Skeletal muscle cell (primary cell): Measurements from ENCODE around the gene PDE4B.
"Not testable (repeated sequence)": the region's sequence is repeated elsewhere in the genome, so short reads cannot be mapped to it uniquely, and the experiment has no call there.

ENCODE experiments used
- DNase-seq: peaks from one replicate; pipeline ENCODE4 v3.0.0-alpha.2; 2010; ENCODE audit warnings: low read depth
- H3K4me3 ChIP-seq: 2 replicates; pipeline ENCODE4 v1.5.1; 2011; ENCODE audit warnings: low read depth, mild to moderate bottlenecking, control low read depth, low read length, moderate library complexity

Gene PDE4B

GRCh38 chr1:66022904-66023620, 230.4 kb downstream of the PDE4B start:
- H3K4me3 ChIP-seq: no peak overlapping the region
- DNase-seq: no peak

- no peak overlapping the region for H3K4me3 ChIP-seq
- no peak for DNase-seq
Measured at GRCh38 chr1:66025188-66025587, 232.5 kb downstream of the PDE4B start.

GRCh38 chr1:66028035-66028434, 235.3 kb downstream of the PDE4B start:
- no peak for DNase-seq
- H3K4me3 ChIP-seq: no peak overlapping the region

- no peak overlapping the region for H3K4me3 ChIP-seq
- no peak for DNase-seq
Measured at GRCh38 chr1:66033781-66034180, 241.1 kb downstream of the PDE4B start.

GRCh38 chr1:66035616-66036245, 243.0 kb downstream of the PDE4B start:
- H3K4me3 ChIP-seq: no peak overlapping the region
- DNase-seq: no peak

GRCh38 chr1:66041654-66042053, 249.0 kb downstream of the PDE4B start:
- no peak overlapping the region for H3K4me3 ChIP-seq
- DNase-seq: no peak

- H3K4me3 ChIP-seq: no peak overlapping the region
- no peak for DNase-seq
Measured at GRCh38 chr1:66043186-66043585, 250.5 kb downstream of the PDE4B start.

GRCh38 chr1:66044912-66045311, 252.2 kb downstream of the PDE4B start:
- DNase-seq: no peak
- H3K4me3 ChIP-seq: no peak overlapping the region

GRCh38 chr1:66046415-66046814, 253.7 kb downstream of the PDE4B start:
- H3K4me3 ChIP-seq: no peak overlapping the region
- no peak for DNase-seq

- DNase-seq: peak; percentile 8
- H3K4me3 ChIP-seq: no peak overlapping the region
Measured at GRCh38 chr1:66048011-66048410, 255.3 kb downstream of the PDE4B start.

GRCh38 chr1:66050123-66050522, 257.4 kb downstream of the PDE4B start:
- no peak overlapping the region for H3K4me3 ChIP-seq
- DNase-seq: no peak

GRCh38 chr1:66050633-66051032, 257.9 kb downstream of the PDE4B start:
- no peak overlapping the region for H3K4me3 ChIP-seq
- no peak for DNase-seq

GRCh38 chr1:66055092-66055491, 262.4 kb downstream of the PDE4B start:
- no peak for DNase-seq
- H3K4me3 ChIP-seq: no peak overlapping the region

GRCh38 chr1:66057448-66057847, 264.8 kb downstream of the PDE4B start:
- DNase-seq, H3K4me3 ChIP-seq: not testable (repeated sequence)

- H3K4me3 ChIP-seq: no peak overlapping the region
- no peak for DNase-seq
Measured at GRCh38 chr1:66058558-66058957, 265.9 kb downstream of the PDE4B start.

GRCh38 chr1:66067219-66067618, 274.5 kb downstream of the PDE4B start:
- not testable (repeated sequence) for DNase-seq, H3K4me3 ChIP-seq

GRCh38 chr1:66069976-66070876, 277.5 kb downstream of the PDE4B start:
- no peak for DNase-seq

GRCh38 chr1:66073388-66073787, 280.7 kb downstream of the PDE4B start:
- no peak overlapping the region for H3K4me3 ChIP-seq
- no peak for DNase-seq

More at GRCh38 chr1:66069976-66070876, 277.5 kb downstream of the PDE4B start:
- H3K4me3 ChIP-seq: no peak overlapping the region

GRCh38 chr1:66074147-66074546, 281.5 kb downstream of the PDE4B start:
- DNase-seq: no peak
- no peak overlapping the region for H3K4me3 ChIP-seq

GRCh38 chr1:66078412-66078811, 285.7 kb downstream of the PDE4B start:
- no peak for DNase-seq
- H3K4me3 ChIP-seq: no peak overlapping the region
